ENCODE measurements around the gene PRKG1. TPM values are rescaled to one million over a fixed set of nuclear protein-coding genes. Genes with fewer than 3 reads are reported as not detected.

PRKG1 gene
- total RNA-seq, 4 donors from 2014 or later = 24.0 to 89.1 (median 45.7) TPM

DNA sequence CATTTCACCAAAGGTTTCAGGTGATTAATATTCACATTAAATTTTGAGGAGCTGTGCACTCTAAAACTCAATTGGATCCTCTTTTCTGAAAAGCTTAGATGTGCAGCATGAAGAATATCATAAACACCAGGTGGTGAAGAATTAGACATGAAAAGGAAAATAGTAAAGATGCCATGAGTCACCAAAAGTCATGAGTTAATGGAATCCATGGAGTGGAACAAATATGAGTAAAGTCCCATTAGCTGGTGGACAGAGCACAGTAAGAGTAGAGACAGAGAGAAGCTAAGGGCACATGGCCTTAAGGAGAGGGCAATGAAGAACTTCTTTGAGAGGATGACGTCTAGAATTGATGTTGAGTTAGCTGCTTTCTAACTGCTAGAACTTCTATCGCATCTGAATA lies 353.5 kb downstream of the PRKG1 start:
- TF ChIP-seq POLR2A (IDR thresholded peaks at IDR 0.05) = no peak
- TF ChIP-seq, protein P1, sequence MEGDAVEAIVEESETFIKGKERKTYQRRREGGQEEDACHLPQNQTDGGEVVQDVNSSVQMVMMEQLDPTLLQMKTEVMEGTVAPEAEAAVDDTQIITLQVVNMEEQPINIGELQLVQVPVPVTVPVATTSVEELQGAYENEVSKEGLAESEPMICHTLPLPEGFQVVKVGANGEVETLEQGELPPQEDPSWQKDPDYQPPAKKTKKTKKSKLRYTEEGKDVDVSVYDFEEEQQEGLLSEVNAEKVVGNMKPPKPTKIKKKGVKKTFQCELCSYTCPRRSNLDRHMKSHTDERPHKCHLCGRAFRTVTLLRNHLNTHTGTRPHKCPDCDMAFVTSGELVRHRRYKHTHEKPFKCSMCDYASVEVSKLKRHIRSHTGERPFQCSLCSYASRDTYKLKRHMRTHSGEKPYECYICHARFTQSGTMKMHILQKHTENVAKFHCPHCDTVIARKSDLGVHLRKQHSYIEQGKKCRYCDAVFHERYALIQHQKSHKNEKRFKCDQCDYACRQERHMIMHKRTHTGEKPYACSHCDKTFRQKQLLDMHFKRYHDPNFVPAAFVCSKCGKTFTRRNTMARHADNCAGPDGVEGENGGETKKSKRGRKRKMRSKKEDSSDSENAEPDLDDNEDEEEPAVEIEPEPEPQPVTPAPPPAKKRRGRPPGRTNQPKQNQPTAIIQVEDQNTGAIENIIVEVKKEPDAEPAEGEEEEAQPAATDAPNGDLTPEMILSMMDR (IDR thresholded peaks at IDR 0.05) = no peak
- Histone ChIP-seq H3K27me3 (no peaks in the 10 kb centered on the region), H3K4me1 (no peaks in the 10 kb centered on the region), H3K27ac (no peak overlapping the region), H3K9me3 (no peaks in the 10 kb centered on the region), H3K4me3 (no peak overlapping the region), H3K36me3 (no peaks in the 10 kb centered on the region)
- no peak for DNase-seq

DNA sequence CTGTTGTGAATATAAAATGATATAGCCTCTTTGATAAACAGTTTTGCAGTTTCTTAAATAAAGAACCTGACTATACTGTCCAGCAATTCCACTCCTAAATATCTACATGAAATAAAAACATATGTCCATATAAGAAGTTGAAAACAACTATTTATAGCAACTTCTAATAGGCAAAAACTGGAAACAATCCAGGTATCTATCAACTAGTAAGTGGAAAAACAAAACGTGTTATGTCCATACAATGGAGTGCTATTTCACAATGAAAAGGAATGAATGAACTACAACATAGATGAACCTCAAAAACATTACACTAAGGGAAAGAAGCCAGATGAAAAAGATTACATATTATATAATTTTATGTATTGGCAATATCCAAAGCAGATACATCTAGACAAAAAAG lies 356.2 kb downstream of the PRKG1 start:
- no peak overlapping the region for H3K4me3 ChIP-seq
- TF ChIP-seq, protein P1 (IDR thresholded peaks at IDR 0.05) = no peak
- no peak for TF ChIP-seq POLR2A (IDR thresholded peaks at IDR 0.05)
- no peaks in the 10 kb centered on the region for H3K27me3 ChIP-seq
- H3K27ac ChIP-seq = no peak overlapping the region
- DNase-seq = no peak
- H3K4me1 ChIP-seq = no peaks in the 10 kb centered on the region
- no peaks in the 10 kb centered on the region for H3K9me3 ChIP-seq
- no peaks in the 10 kb centered on the region for H3K36me3 ChIP-seq

DNA sequence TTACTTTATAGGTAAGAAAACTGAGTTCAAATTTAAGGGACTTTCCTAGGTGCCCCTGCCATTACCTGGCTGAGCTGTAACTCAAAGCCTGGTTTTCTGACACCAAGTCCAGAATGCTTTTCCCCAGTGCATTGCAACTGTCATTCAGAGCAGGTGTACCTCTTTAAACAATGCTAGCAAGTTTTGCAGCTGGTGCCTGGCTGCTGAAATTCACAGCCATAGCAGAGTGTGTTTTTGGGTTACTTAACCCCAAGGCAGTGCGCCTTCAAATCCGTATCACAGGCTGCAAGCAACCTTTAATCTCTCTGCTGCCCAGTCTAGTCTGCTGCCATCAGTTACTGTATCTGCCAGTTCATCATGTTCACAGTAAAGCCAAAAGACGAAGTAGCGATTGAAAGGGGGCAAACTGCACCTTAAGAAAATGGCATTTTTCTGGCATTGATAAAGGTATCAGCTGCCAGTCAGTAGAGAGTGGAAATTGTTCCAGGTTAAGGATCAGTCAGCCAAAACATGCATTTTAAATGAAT lies 359.7 kb downstream of the PRKG1 start:
- no peaks in the 10 kb centered on the region for H3K27me3 ChIP-seq
- no peak overlapping the region for H3K27ac ChIP-seq
- DNase-seq = no peak
- H3K4me3 ChIP-seq = no peak overlapping the region
- H3K4me1 ChIP-seq = no peaks in the 10 kb centered on the region
- no peaks in the 10 kb centered on the region for H3K9me3 ChIP-seq
- no peaks in the 10 kb centered on the region for H3K36me3 ChIP-seq
- TF ChIP-seq, protein P1 (IDR thresholded peaks at IDR 0.05) = no peak
- TF ChIP-seq POLR2A (IDR thresholded peaks at IDR 0.05) = no peak

DNA sequence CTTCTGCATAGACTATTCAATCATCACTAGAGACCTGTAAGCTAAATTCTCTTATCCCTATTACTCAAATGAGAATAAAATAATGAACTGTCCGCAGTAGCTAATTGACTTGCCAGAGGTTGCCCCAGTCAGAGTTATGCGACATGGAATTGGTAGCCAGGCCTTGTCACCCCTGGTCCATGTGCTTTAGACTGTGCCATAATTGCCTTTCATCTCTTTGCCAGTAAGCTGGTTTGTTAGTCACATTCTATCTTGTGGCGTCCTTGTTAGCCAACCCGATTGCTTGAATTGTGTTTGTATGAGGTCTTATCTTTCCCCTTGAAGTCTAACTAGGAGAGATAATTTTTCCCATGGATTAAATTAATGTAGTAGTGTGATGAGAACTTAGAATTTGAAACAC lies 362.5 kb downstream of the PRKG1 start:
- H3K36me3 ChIP-seq = no peaks in the 10 kb centered on the region
- H3K4me3 ChIP-seq = no peak overlapping the region
- no peaks in the 10 kb centered on the region for H3K9me3 ChIP-seq
- TF ChIP-seq, protein P1 (IDR thresholded peaks at IDR 0.05) = no peak
- no peak for TF ChIP-seq POLR2A (IDR thresholded peaks at IDR 0.05)
- no peak for DNase-seq
- no peaks in the 10 kb centered on the region for H3K4me1 ChIP-seq
- no peaks in the 10 kb centered on the region for H3K27me3 ChIP-seq
- no peak overlapping the region for H3K27ac ChIP-seq

DNA sequence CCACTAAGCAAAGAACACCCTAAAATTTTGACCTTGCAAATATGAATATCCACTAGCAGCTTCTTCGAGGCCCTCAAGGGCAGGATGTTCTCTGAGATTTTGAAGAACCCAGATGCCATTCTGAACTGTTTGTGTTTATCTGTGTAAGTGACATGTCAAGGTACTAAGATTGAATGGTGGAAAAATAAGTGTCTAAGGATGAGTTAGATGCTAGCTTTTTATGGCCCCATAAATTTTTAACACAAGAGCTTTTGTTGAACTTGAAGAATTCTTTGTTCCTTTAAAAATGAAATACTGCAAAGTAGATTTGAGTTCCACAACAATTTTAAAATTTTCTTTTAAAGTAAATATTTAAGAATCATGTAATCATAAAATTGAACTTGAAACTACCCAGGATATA lies 365.4 kb downstream of the PRKG1 start:
- no peak for DNase-seq
- Histone ChIP-seq H3K36me3 (no peaks in the 10 kb centered on the region), H3K9me3 (no peaks in the 10 kb centered on the region), H3K27me3 (no peaks in the 10 kb centered on the region), H3K27ac (no peak overlapping the region), H3K4me1 (no peaks in the 10 kb centered on the region), H3K4me3 (no peak overlapping the region)
- TF ChIP-seq POLR2A (IDR thresholded peaks at IDR 0.05) = no peak
- TF ChIP-seq, protein P1 (IDR thresholded peaks at IDR 0.05) = no peak

DNA sequence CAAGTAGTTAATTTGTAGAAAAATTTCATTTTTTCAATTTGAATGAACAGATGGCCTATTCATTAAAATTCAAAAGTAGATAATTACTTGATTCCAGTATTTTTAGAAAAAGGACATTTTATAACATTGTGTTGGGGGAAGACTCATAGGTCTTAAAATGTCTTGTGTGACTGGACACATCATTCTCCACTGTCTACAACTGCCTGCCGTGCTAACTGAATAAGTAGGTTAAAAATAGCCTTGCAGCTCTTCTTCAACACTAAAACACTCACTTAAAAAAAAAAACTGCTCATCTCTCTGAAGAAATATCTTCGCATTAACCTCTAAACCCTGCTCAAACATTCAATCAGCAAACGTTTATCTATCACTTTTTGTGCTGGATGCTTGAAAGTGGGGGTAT lies 371.3 kb downstream of the PRKG1 start:
- Histone ChIP-seq H3K9me3 (no peaks in the 10 kb centered on the region), H3K4me1 (no peaks in the 10 kb centered on the region)
- TF ChIP-seq, protein P1 (IDR thresholded peaks at IDR 0.05) = no peak
- no peak for TF ChIP-seq POLR2A (IDR thresholded peaks at IDR 0.05)

More for the DNA sequence above, 371.3 kb downstream of the PRKG1 start:
- no peak overlapping the region for H3K4me3 ChIP-seq
- no peak overlapping the region for H3K27ac ChIP-seq
- DNase-seq = no peak
- H3K36me3 ChIP-seq = no peaks in the 10 kb centered on the region
- no peaks in the 10 kb centered on the region for H3K27me3 ChIP-seq

All from Peyer's patch (tissue), 4 donors.